ENCODE results near the gene LDLRAD4.

LDLRAD4 gene

GRCh38 chr18:13218368-13218991 is at the start of gene LDLRAD4:
Gene LDLRAD4, plus strand, starts transcription at chr18:13218760.
- no peak for DNase-seq (ENCODE audit: low read depth)

- DNase-seq (ENCODE audit: low read depth) = no peak
Observed at GRCh38 chr18:13173578-13174145, 44.9 kb upstream of the LDLRAD4 start.

GRCh38 chr18:13175266-13175665 is 43.3 kb upstream of the LDLRAD4 start:
- no peak for DNase-seq (ENCODE audit: low read depth)

DNA sequence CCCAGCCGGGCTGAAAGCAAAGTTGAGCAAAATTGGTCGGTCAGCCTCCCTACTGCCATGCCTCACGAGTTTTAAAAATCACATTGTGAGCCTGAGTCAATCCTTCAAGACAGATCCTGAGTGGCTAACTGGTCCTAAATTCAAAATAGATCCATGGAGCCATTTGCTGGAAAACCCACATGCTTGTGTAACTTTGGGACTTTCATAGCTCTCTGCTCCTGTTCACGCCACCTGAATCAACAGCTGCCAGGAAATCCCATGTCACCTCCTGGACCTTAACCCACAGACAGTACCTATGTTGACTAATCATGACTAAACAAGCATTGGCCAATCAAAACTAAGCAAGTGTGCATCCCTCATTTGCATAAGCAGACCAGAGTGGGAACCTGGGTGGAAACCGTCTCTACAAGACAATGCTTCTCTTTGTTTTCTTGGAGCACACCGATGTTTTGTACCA is 42.8 kb upstream of the LDLRAD4 start:
- no peak for DNase-seq (ENCODE audit: low read depth)

GRCh38 chr18:13176847-13177246 is 41.7 kb upstream of the LDLRAD4 start:
- no peak for DNase-seq (ENCODE audit: low read depth)

DNA sequence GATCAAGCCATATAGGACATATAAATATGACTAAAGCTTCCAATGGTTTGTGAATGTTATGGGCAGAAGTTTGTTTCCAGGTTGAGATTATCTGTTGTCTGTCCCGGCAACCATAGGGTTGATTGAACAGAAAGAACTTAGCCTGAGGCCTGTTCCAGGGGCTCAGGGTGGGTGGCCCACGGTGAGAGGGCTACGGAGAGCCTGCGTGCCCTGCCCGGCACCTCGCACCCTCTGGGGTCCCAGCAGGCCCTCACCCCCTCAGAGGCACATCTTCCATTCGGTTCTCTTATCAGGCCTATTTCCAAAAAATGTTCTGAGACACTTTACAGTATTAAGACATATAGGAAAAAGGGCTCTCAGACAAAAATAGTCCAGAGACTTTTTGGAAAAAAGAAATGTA is 40.4 kb upstream of the LDLRAD4 start:
- no peak for DNase-seq (ENCODE audit: low read depth)

GRCh38 chr18:13178976-13179375 is 39.6 kb upstream of the LDLRAD4 start:
- DNase-seq (ENCODE audit: low read depth) = no peak

DNA sequence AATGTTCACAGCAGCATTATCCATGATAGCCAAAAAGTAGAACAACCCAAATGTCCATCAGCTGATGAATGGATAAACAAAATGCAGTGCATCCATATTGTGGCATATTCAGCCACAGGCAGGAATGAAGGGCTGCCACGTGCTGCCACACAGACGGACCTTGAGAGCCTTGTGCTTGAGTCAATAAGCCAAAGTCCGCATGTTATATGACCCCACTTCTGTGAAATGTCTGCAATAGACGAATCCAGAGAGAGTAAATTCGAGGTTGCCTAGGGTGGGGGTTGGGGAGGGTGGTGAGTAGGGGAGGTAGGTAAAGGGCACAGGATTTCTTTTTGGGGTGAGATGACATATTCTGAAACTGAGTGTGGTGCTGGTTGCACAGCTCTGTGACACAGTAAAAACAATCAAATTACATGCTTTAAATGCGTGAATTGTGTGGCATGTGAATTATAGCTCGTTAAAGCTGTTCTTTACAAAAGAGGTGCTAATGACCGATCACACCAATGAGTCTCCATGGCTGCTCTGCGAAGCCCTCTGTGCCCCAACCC is 38.9 kb upstream of the LDLRAD4 start:
- DNase-seq (ENCODE audit: low read depth) = no peak

DNA sequence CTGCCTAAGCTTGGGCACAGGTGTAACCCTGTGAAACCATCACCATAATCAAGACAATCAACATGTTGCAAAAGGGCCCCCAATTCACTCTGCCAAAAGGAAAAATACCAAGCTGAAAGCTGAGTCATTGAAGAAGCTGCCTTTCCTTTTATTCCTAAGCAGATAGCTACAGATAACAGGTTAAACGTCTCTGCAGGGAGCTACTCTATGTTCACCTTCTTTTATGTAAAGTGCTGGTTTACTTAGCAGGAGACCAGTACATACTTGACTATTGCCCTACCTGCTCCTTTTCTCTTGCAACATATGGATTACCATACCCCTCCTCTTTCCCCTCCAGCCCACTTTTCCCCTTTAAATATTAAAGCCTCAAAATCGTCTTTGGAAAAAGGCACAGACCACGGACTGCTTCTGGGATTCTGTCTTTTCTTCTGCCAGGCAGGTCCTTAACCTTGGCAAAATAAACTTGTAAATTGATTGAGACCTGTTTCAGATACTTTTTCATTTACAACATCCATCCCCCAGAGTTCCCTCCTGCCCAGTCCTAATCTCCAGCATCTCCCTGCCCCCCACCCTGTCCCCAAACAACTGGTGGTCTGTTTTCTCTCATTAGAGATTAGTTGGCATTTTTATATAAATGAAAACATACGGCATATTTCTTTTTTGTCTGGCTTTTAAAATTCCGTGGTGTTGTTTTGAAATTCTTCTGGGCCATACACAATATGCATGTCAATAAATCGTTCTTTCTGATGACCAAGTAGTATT is 37.8 kb upstream of the LDLRAD4 start:
- DNase-seq (ENCODE audit: low read depth) = no peak

- DNase-seq (ENCODE audit: low read depth) = no peak
Observed at GRCh38 chr18:13181765-13182164, 36.8 kb upstream of the LDLRAD4 start.

DNA sequence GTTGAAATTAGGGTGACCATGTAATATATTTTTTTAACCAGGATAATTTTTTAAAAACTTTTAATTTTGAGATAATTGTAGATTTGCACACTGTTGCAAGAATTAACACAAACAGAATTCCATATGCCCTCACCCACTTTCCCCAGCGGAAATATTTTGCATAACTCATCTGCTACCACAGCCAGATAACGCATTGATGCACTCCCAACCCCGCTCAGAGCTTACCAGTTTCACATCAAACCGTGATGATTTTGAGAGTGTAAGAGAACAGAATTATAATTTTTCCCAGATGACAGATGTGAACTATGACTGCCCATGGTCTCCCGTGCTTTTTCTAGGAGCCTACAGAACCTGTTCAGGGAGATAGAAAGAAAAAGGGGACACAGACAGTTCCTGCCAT is 35.2 kb upstream of the LDLRAD4 start:
- no peak for DNase-seq (ENCODE audit: low read depth)

GRCh38 chr18:13183790-13184189 is 34.8 kb upstream of the LDLRAD4 start:
- no peak for DNase-seq (ENCODE audit: low read depth)

DNA sequence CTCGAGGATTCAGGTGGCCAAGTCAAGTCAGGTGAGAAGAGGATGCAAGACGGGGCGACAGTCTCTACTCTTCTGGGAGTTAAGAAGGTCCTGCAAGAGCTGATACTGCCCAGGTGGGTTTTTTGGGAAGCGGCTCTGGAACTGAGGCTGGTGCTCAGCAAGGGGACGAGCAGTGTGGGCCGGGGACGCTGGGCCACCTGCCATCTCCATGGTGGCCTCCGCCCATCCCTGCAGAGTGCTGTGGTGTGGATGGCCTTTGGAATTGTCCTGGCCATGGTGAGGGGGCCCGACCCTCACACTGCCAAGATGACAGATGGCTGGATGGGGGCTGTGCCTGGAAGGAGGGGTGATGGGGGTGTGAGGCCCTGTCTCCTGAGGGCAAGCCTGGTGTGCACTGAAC is 34.2 kb upstream of the LDLRAD4 start:
- DNase-seq (ENCODE audit: low read depth) = no peak

DNA sequence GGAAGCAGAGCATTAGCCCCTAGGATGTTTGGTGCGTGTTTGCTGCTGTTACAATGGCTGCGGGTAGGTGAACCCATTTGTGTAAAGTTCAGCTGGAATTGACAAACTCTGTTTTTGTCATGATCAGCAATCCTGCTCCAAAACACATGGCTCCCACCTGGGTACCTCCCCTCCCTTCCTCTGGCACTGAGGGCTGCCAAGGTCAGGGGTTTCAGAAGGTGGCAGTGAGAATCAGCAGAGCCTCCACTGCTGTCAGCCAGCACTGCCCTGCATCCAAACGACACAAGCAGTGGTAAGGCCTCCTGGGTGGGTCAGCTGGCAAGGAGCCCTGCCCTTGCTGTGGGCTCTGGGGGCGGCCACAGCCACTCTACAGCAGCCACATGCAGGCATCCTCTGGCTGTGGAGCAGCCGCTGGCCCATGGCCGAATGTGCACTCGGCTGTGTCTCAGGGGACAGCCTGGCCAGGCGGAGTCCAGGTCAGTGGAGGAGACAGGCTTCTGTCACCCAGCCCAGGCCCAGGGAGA is 32.8 kb upstream of the LDLRAD4 start:
- no peak for DNase-seq (ENCODE audit: low read depth)

DNA sequence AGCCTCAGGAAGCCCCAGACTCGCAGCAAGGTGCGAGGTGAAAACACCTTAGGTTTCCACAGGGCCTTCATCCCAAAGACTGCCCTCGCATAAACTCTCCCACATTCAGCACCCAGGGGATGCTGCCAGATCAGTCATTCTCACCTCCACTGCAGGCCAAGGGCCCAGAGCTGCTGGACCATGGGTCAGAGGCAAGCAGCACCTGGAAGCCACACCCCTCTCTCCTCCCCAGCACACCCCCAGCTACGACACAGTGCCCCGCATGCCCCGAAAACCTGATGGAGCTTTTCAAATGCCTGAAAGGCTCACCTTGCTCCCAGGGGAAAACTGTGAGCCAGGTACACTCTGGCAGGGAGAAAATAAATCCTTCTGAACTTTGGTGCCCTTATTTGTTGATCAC is 31.9 kb upstream of the LDLRAD4 start:
- DNase-seq (ENCODE audit: low read depth) = no peak

DNA sequence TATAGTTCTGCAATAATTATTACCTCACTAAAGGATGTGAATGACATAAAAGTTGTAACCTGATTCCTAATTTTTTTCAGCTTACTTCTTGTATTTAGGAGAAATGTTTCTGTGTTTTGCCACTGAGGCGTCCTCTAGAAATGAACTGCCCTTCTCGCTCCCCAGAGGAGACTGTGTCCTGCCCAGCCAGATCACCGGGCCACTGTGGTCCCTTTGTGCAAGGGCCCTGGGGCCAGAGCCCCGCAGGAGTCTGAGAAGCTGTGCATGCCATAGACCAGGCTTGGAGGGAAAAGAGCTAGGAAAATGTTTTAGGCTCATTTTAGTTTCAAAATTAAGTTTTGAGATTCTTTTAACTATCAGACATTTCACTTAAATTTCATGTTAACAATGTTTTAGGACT is 31.1 kb upstream of the LDLRAD4 start:
- no peak for DNase-seq (ENCODE audit: low read depth)

DNA sequence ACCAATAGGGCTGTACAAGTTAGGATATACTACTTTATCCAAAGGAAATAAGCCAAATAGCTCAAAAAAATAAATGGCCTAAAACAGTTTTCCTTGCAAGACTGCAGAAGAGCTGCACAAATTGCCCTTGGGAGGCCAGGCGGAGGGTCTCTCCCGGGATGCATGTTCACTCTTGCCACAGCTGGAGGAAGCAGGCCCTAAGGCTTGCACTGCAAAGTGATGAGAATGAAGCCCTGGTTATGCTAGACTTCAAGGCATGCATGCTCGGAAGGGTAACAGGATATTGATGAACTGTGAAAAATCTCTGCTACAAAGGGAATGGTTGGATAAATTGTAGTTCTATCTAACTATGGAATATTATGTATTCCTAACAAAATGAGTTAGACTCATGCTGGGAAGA is 27.5 kb upstream of the LDLRAD4 start:
- DNase-seq (ENCODE audit: low read depth) = no peak

GRCh38 chr18:13191779-13192178 is 26.8 kb upstream of the LDLRAD4 start:
- no peak for DNase-seq (ENCODE audit: low read depth)

DNA sequence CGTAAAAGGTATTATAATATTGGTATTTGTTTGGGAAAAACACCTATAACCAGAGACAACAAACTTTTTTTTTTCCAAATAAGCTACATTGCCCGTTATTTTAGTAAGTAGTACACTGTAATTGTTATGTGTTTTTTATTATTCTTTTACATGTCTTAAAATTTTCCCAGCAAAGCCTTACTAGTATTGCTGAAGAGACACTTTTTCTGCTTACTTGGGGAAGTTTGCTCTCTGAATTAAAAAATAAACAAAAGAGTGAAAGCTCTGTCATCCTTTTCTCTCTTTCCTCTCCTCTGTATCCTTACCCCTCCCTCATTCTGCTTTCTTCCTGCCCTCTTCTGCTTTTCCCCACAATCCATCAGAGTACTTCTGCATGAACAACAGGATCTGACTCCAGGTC is 25.6 kb upstream of the LDLRAD4 start:
- DNase-seq (ENCODE audit: low read depth) = no peak

- no peak for DNase-seq (ENCODE audit: low read depth)
Observed at GRCh38 chr18:13194239-13194638, 24.3 kb upstream of the LDLRAD4 start.

DNA sequence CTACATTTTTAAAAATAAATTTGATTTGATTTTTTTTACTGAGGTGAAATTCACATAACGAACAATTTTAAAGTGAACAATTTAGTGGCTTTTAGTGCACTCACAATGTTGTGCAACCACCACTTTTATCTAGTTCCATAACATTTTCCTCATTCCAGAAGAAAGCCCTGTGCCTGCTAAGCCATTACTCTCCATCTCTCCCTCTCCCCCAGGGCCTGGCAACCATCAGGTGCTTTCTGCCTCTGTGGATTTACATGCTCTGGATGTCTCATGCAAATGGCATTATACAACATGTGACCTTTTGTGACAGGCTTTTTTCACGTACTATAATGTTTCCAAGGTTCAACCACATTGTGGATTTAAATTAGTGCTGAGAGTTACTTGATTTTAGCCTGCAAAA is 19.9 kb upstream of the LDLRAD4 start:
- no peak for DNase-seq (ENCODE audit: low read depth)

GRCh38 chr18:13199169-13199568 is 19.4 kb upstream of the LDLRAD4 start:
- DNase-seq (ENCODE audit: low read depth) = no peak

- DNase-seq (ENCODE audit: low read depth) = no peak
Observed at GRCh38 chr18:13201292-13201691, 17.3 kb upstream of the LDLRAD4 start.
